Lower lobe of right lung (tissue), 2 donors: Measurements from ENCODE around the gene C2orf68. TPM values are rescaled to one million over a fixed set of nuclear protein-coding genes. Genes with fewer than 3 reads are reported as not detected.
"Not testable (repeated sequence)": the region's sequence is repeated elsewhere in the genome, so short reads cannot be mapped to it uniquely, and the experiment has no call there.

Experiments
- ATAC-seq, 2 donors: fragments of 200-7000 bp; cut with Tn5 transposase; one replicate each; pipeline ENCODE4 v1.9.1; 2020 to 2022; ENCODE audit warnings: mild to moderate bottlenecking in 2 of 2, moderate library complexity in 2 of 2
- DNase-seq: peaks from one replicate; pipeline ENCODE4 v3.0.0-alpha.2; 2020
- H3K27ac ChIP-seq: fragments of 200-600 bp; one replicate; pipeline ENCODE4 v1.8.0; 2022
- H3K27me3 ChIP-seq: fragments of 200-600 bp; one replicate; pipeline ENCODE4 v1.8.0; 2022; ENCODE audit warnings: low read depth
- H3K36me3 ChIP-seq: fragments of 200-600 bp; one replicate; pipeline ENCODE4 v1.8.0; 2022; ENCODE audit warnings: mild to moderate bottlenecking
- H3K4me1 ChIP-seq: fragments of 200-600 bp; one replicate; pipeline ENCODE4 v1.8.0; 2022
- H3K4me3 ChIP-seq: fragments of 200-600 bp; one replicate; pipeline ENCODE4 v1.8.0; 2022; ENCODE audit warnings: mild to moderate bottlenecking
- H3K9me3 ChIP-seq: fragments of 200-600 bp; one replicate; pipeline ENCODE4 v1.8.0; 2022
- CTCF ChIP-seq: fragments of 200-600 bp; IDR thresholded peaks from one replicate; pipeline ENCODE4 v1.8.0; 2022; ENCODE audit warnings: antibody characterized with exemption, mild to moderate bottlenecking
- intact Hi-C: fragments of 100-400 bp; cut with DNase I; formaldehyde crosslinking; loops from one replicate; pipeline ENCODE4 v1.11.0; 2022
- total RNA-seq: library from RNA; stranded (reverse); fragmentation: NEBNext Ultra II Directional; extraction: Animal tissue kit (Norgen Biotek cat#: 25700); gene quantifications from one replicate; pipeline ENCODE4 v1.2.1, GENCODE V29; 2021
- donor health status: DM: no; HTN: yes; CAD: no; lungs with severe emphysema.

The C2orf68 gene
- total RNA-seq, 1 donor from 2014 or later = 40.6 TPM

- no peak for TF ChIP-seq CTCF
These were observed 17.1 kb downstream of the C2orf68 start for GRCh38 chr2:85594715-85595300.

GRCh38 chr2:85593023-85593422 is 18.8 kb downstream of the C2orf68 start:
- H3K27ac ChIP-seq = no peak overlapping the region
- no peaks in the 10 kb centered on the region for H3K9me3 ChIP-seq
- intact Hi-C loops = no loop called here
- H3K4me1 ChIP-seq = peaks cover 82% of the 10 kb centered on the region
- no peak for TF ChIP-seq CTCF
- H3K36me3 ChIP-seq = peaks cover 16% of the 10 kb centered on the region
- ATAC-seq = no peak
- no peak overlapping the region for H3K4me3 ChIP-seq
- no peaks in the 10 kb centered on the region for H3K27me3 ChIP-seq
- no peak for DNase-seq

More at GRCh38 chr2:85594715-85595300, 17.1 kb downstream of the C2orf68 start:
- H3K36me3 ChIP-seq = peaks cover 33% of the 10 kb centered on the region
- H3K4me1 ChIP-seq = peaks cover 67% of the 10 kb centered on the region
- no peak for DNase-seq
- no peak for ATAC-seq
- intact Hi-C loops = no loop called here
- H3K4me3 ChIP-seq = peak overlapping the region; percentile 90
- H3K27ac ChIP-seq = peak overlapping the region; percentile 94
- no peaks in the 10 kb centered on the region for H3K9me3 ChIP-seq
- H3K27me3 ChIP-seq = no peaks in the 10 kb centered on the region

- H3K36me3 ChIP-seq, ATAC-seq, DNase-seq, intact Hi-C loops, H3K27me3 ChIP-seq, H3K4me3 ChIP-seq, H3K9me3 ChIP-seq: not testable (repeated sequence)
- Histone ChIP-seq H3K4me1 (peaks cover 89% of the 10 kb centered on the region), H3K27ac (peak overlapping the region; percentile 95)
These were observed 19.6 kb downstream of the C2orf68 start for GRCh38 chr2:85592299-85592698.

GRCh38 chr2:85591563-85591962 is 20.3 kb downstream of the C2orf68 start:
- no peak for DNase-seq
- Histone ChIP-seq H3K36me3 (peaks cover 1% of the 10 kb centered on the region), H3K27ac (peak overlapping the region; percentile 95), H3K4me1 (peaks cover 89% of the 10 kb centered on the region), H3K4me3 (no peak overlapping the region), H3K27me3 (no peaks in the 10 kb centered on the region), H3K9me3 (no peaks in the 10 kb centered on the region)
- intact Hi-C loops = no loop called here
- TF ChIP-seq CTCF = no peak
- ATAC-seq = no peak

GRCh38 chr2:85590950-85591349 is 20.9 kb downstream of the C2orf68 start:
- no peak overlapping the region for H3K4me3 ChIP-seq
- ATAC-seq = no peak
- H3K9me3 ChIP-seq = no peaks in the 10 kb centered on the region
- H3K4me1 ChIP-seq = peaks cover 90% of the 10 kb centered on the region
- peak overlapping the region; percentile 95 for H3K27ac ChIP-seq
- no peaks in the 10 kb centered on the region for H3K36me3 ChIP-seq
- no peak for TF ChIP-seq CTCF
- intact Hi-C loops = no loop called here
- no peaks in the 10 kb centered on the region for H3K27me3 ChIP-seq
- DNase-seq = no peak

GRCh38 chr2:85589982-85590791 is 21.7 kb downstream of the C2orf68 start:
- H3K36me3 ChIP-seq = no peaks in the 10 kb centered on the region
- peak; percentile 72 for DNase-seq
- H3K4me1 ChIP-seq = peaks cover 98% of the 10 kb centered on the region
- intact Hi-C loops = no loop called here
- H3K9me3 ChIP-seq = no peaks in the 10 kb centered on the region
- H3K27ac ChIP-seq = peak overlapping the region; percentile 95
- H3K27me3 ChIP-seq = no peaks in the 10 kb centered on the region
- H3K4me3 ChIP-seq = peak overlapping the region; percentile 10
- no peak for TF ChIP-seq CTCF
- ATAC-seq = peak; percentile 72 to 77
